H1 (cell line): ENCODE results near the gene SLC5A2. TPM values are rescaled to one million over a fixed set of nuclear protein-coding genes. Genes with fewer than 3 reads are reported as not detected.

Experiments used
- CTCF ChIA-PET: fragments of 300-600 bp; sonication (Branson Sonifier 250); formaldehyde crosslinking; loops from one replicate; lab custom pipeline; 2021; ENCODE audit not compliant: partially characterized antibody; lab: Charles Lee
- POLR2A ChIA-PET: fragments of 300-600 bp; sonication (Branson Sonifier 250); formaldehyde crosslinking; loops from one replicate; lab custom pipeline; 2021; ENCODE audit warnings: inconsistent platforms; ENCODE audit not compliant: partially characterized antibody; lab: Charles Lee
- DNase-seq, 2 experiments: peaks; one replicate each; pipeline versions ENCODE4 v3.0.0 to v3.0.0-alpha.2; 2010 to 2022; ENCODE audit warnings: low spot score in 2 of 2, low read depth in 1 of 2, mixed read lengths in 1 of 2
- FAIRE-seq: peaks from 2 replicates; lab custom pipeline; 2011; peaks lifted over from hg19 to GRCh38; lab: Jason Lieb, UNC
- H2AFZ ChIP-seq: 2 replicates; pipeline ENCODE4 v1.8.1; 2012; ENCODE audit warnings: low read length, inconsistent platforms
- H2AK5ac ChIP-seq: 2 replicates; pipeline ENCODE4 v1.6.1; 2013; ENCODE audit warnings: low read depth, low read length
- H2BK120ac ChIP-seq: replicated peaks from 2 replicates; pipeline ENCODE3; 2013; ENCODE audit warnings: low read depth, low read length, inconsistent platforms
- H2BK12ac ChIP-seq: 2 replicates; pipeline ENCODE4 v1.6.1; 2013; ENCODE audit warnings: low read depth, low read length
- H2BK15ac ChIP-seq: 2 replicates; pipeline ENCODE4 v1.6.1; 2013; ENCODE audit warnings: low read length
- H2BK20ac ChIP-seq: 2 replicates; pipeline ENCODE4 v1.6.1; 2013; ENCODE audit warnings: low read length
- H2BK5ac ChIP-seq: 2 replicates; pipeline ENCODE4 v1.6.1; 2013; ENCODE audit warnings: low read depth, low read length
- H3K14ac ChIP-seq: 2 replicates; pipeline ENCODE4 v1.6.1; 2013; ENCODE audit warnings: inconsistent platforms; ENCODE audit not compliant: insufficient read length
- H3K18ac ChIP-seq: 2 replicates; pipeline ENCODE4 v1.6.1; 2013; ENCODE audit warnings: low read length; ENCODE audit errors: extremely low read depth
- H3K23ac ChIP-seq: 2 replicates; pipeline ENCODE4 v1.6.1; 2013; ENCODE audit warnings: inconsistent platforms; ENCODE audit not compliant: insufficient read length
- H3K23me2 ChIP-seq: 2 replicates; pipeline ENCODE4 v1.6.1; 2013; ENCODE audit warnings: low read depth, low read length
- H3K27ac ChIP-seq: 2 replicates; pipeline ENCODE4 v1.6.1; 2011; ENCODE audit warnings: low read depth, low read length, inconsistent platforms
- H3K27me3 ChIP-seq, 4 experiments: replicated peaks in 1 of 4; 1 replicate in 1 of 4; 2 replicates in 3 of 4; pipeline versions ENCODE4 v1.6.1 to v1.8.1; 2011 to 2013; ENCODE audit warnings: low read length in 3 of 4, mild to moderate bottlenecking in 3 of 4, inconsistent platforms in 2 of 4, mixed read lengths in 2 of 4, moderate library complexity in 1 of 4; ENCODE audit not compliant: control insufficient read depth in 3 of 4, insufficient read depth in 3 of 4; ENCODE audit errors: extremely low read depth in 1 of 4
- H3K36me3 ChIP-seq, 4 experiments: 2 replicates each; pipeline versions ENCODE4 v1.6.1 to v1.8.1; 2011 to 2013; ENCODE audit warnings: mild to moderate bottlenecking in 4 of 4, low read length in 3 of 4, moderate library complexity in 2 of 4, control low read depth in 1 of 4, inconsistent platforms in 1 of 4; ENCODE audit not compliant: insufficient read depth in 4 of 4, control insufficient read depth in 2 of 4
- H3K4ac ChIP-seq: replicated peaks from 2 replicates; pipeline ENCODE3; 2013; ENCODE audit warnings: low read length, low read depth, mixed read lengths, inconsistent platforms; ENCODE audit not compliant: insufficient read length
- H3K4me1 ChIP-seq, 4 experiments: replicated peaks in 1 of 4; 1 replicate in 1 of 4; 2 replicates in 3 of 4; pipeline versions ENCODE4 v1.6.1 to v1.8.1; 2011 to 2013; ENCODE audit warnings: low read length in 3 of 4, inconsistent platforms in 2 of 4, mixed read lengths in 1 of 4; ENCODE audit not compliant: insufficient read depth in 4 of 4, control insufficient read depth in 3 of 4
- H3K4me2 ChIP-seq, 2 experiments: 2 replicates each; pipeline versions ENCODE4 v1.6.1 to v1.8.1; 2011 to 2013; ENCODE audit warnings: low read depth in 2 of 2, low read length in 2 of 2, control low read depth in 1 of 2, inconsistent platforms in 1 of 2, mild to moderate bottlenecking in 1 of 2; ENCODE audit not compliant: insufficient read depth in 1 of 2
- H3K4me3 ChIP-seq, 4 experiments: fragments of 200-600, 300-600 bp in 1 of 4; sonication (generic), shearing (Covaris generic), sonication (Bioruptor Twin) in 1 of 4; 2 replicates each; pipeline versions ENCODE4 v1.5.1 to v1.8.1; 2011 to 2016; ENCODE audit warnings: low read length in 4 of 4, low read depth in 3 of 4, control low read depth in 2 of 4, inconsistent platforms in 2 of 4, mild to moderate bottlenecking in 2 of 4, mixed read lengths in 1 of 4, moderate library complexity in 1 of 4; ENCODE audit not compliant: insufficient read depth in 2 of 4; ENCODE audit errors: extremely low read depth in 1 of 4
- H3K56ac ChIP-seq: replicated peaks from 2 replicates; pipeline ENCODE3; 2013; ENCODE audit warnings: low read depth, mild to moderate bottlenecking, mixed read lengths, low read length, inconsistent platforms; ENCODE audit not compliant: insufficient read length
- H3K79me1 ChIP-seq: 2 replicates; pipeline ENCODE4 v1.6.1; 2013; ENCODE audit warnings: low read depth, low read length, control low read depth
- H3K79me2 ChIP-seq, 2 experiments: 2 replicates each; pipeline versions ENCODE4 v1.6.1 to v1.8.1; 2012 to 2013; ENCODE audit warnings: low read length in 2 of 2, mild to moderate bottlenecking in 2 of 2, inconsistent platforms in 1 of 2; ENCODE audit not compliant: insufficient read depth in 2 of 2, control insufficient read depth in 1 of 2
- H3K9ac ChIP-seq, 4 experiments: replicated peaks in 1 of 4; 1 replicate in 1 of 4; 2 replicates in 3 of 4; pipeline versions ENCODE4 v1.6.1 to v1.8.1; 2011 to 2013; ENCODE audit warnings: low read depth in 3 of 4, low read length in 3 of 4, control low read depth in 2 of 4, mild to moderate bottlenecking in 2 of 4, moderate library complexity in 2 of 4, inconsistent platforms in 1 of 4; ENCODE audit errors: extremely low read depth in 1 of 4
- H3K9me3 ChIP-seq, 2 experiments: 2 replicates each; pipeline versions ENCODE4 v1.6.1 to v1.8.1; 2012 to 2013; ENCODE audit warnings: mild to moderate bottlenecking in 2 of 2, moderate library complexity in 2 of 2, control low read depth in 1 of 2, inconsistent platforms in 1 of 2, low read depth in 1 of 2, low read length in 1 of 2, mixed read lengths in 1 of 2; ENCODE audit not compliant: insufficient read depth in 2 of 2
- H4K20me1 ChIP-seq, 2 experiments: replicated peaks in 1 of 2; 2 replicates each; pipeline versions ENCODE3 to v1.8.1; 2011 to 2013; ENCODE audit warnings: inconsistent platforms in 2 of 2, low read length in 2 of 2, mild to moderate bottlenecking in 1 of 2; ENCODE audit not compliant: insufficient read depth in 2 of 2, control insufficient read depth in 1 of 2
- H4K5ac ChIP-seq: 2 replicates; pipeline ENCODE4 v1.6.1; 2013; ENCODE audit warnings: low read length, low read depth, mixed read lengths, inconsistent platforms; ENCODE audit not compliant: insufficient read length
- H4K8ac ChIP-seq: 2 replicates; pipeline ENCODE4 v1.8.0; 2013; ENCODE audit warnings: mild to moderate bottlenecking, moderate library complexity, low read length, inconsistent platforms; ENCODE audit not compliant: insufficient read depth; ENCODE audit errors: extremely low read depth
- H4K91ac ChIP-seq: replicated peaks from 2 replicates; pipeline ENCODE3; 2013; ENCODE audit warnings: low read length, mixed read lengths, inconsistent platforms; ENCODE audit not compliant: insufficient read length
- CBX8 ChIP-seq: fragments of 300-800, 300-1000 bp; sonication (generic); IDR thresholded peaks from 2 replicates; pipeline ENCODE4 v1.7.1; 2016; ENCODE audit warnings: low read depth, low read length, borderline replicate concordance
- KDM5A ChIP-seq: fragments of 200-600 bp; IDR thresholded peaks from 2 replicates; pipeline ENCODE4 v1.7.1; 2012; ENCODE audit warnings: mild to moderate bottlenecking, low read length, inconsistent platforms, mixed read lengths
- RFX5 ChIP-seq: IDR thresholded peaks from 2 replicates; pipeline ENCODE4 v1.6.1; 2011; ENCODE audit warnings: low read depth, low read length, improper control_type of control experiment, borderline replicate concordance
- RNF2 ChIP-seq: fragments of 200-900, 300-1000 bp; sonication (generic); IDR thresholded peaks from 2 replicates; pipeline ENCODE4 v1.7.1; 2016; ENCODE audit warnings: borderline replicate concordance, low read depth, mild to moderate bottlenecking, antibody characterized with exemption, low read length; ENCODE audit not compliant: poor library complexity, severe bottlenecking; ENCODE audit errors: missing control alignments
- SAP30 ChIP-seq: fragments of 300-600 bp; sonication (generic); IDR thresholded peaks from 2 replicates; pipeline ENCODE4 v1.7.1; 2012; ENCODE audit warnings: low read length, moderate library complexity, mild to moderate bottlenecking, inconsistent platforms; ENCODE audit not compliant: insufficient read depth, insufficient replicate concordance
- SIN3A ChIP-seq, 2 experiments: IDR thresholded peaks in 1 of 2; conservative IDR thresholded peaks in 1 of 2; 2 replicates each; pipeline ENCODE4 v1.6.1; 2011 to 2012; ENCODE audit warnings: low read length in 2 of 2, improper control_type of control experiment in 1 of 2, low read depth in 1 of 2, mild to moderate bottlenecking in 1 of 2
- SIRT6 ChIP-seq: IDR thresholded peaks from one replicate; pipeline ENCODE4 v1.7.1; 2012; ENCODE audit warnings: low read length, inconsistent platforms
- YY1 ChIP-seq: IDR thresholded peaks from 2 replicates; pipeline ENCODE4 v1.6.1; 2011; ENCODE audit warnings: low read depth, mild to moderate bottlenecking, low read length
- polyA plus RNA-seq, 7 experiments: library from polyadenylated mRNA; depleted of rRNA in 3 of 7; stranded (reverse) in 5 of 7; unstranded in 2 of 7; fragments of >200 nt in 5 of 7; fragments of 200-250 nt in 2 of 7; gene quantifications; 1 replicate in 5 of 7; 2 replicates in 1 of 7; 4 replicates in 1 of 7; pipeline versions ENCODE4 v1.2.1 to v1.2.3, GENCODE V29; 2011 to 2013; ENCODE audit warnings: missing spikeins in 2 of 7, mixed read lengths in 2 of 7
- total RNA-seq: library from RNA; stranded (reverse); fragmentation: NEBNext Ultra II Directional; extraction: Animal tissue kit (Norgen Biotek cat#: 25700); gene quantifications from 2 replicates; pipeline ENCODE4 v1.2.1, GENCODE V29; 2021
- TF ChIP-seq, protein P1 (sequence below), 3 experiments: IDR thresholded peaks; 1 replicate in 2 of 3; 2 replicates in 1 of 3; pipeline versions ENCODE4 v1.5.1 to v1.6.1; 2011; ENCODE audit warnings: low read length in 3 of 3, mild to moderate bottlenecking in 3 of 3, inconsistent platforms in 2 of 3, low read depth in 1 of 3, moderate library complexity in 1 of 3; ENCODE audit not compliant: insufficient read depth in 1 of 3; ENCODE audit errors: control extremely low read depth in 1 of 3

SLC5A2 gene
- total and polyA plus RNA-seq, 2 of the 8 experiments (the other 6 are each of a cell fraction or from before 2014, with no cell fraction given): 0.56 to 4.4 TPM

DNA sequence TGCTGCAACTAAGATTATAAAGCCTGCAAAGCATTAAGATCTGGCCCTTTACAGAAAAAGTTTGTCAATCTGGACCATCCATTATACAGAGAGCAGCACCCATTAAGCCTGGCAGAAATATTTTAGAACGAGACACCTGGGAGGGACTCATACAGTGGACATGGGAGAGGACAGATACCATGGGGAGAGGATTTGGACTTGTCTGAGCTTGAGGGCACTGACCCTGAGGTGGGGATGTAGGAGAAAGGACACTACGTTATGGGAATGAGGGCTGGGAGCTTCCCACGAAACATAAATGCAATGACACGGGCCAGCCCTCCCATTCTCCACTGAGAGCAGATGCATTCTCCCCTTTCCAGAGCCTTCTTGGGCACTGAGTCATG lies 19.0 kb downstream of the SLC5A2 start (continued):
- no peak for TF ChIP-seq YY1

DNA sequence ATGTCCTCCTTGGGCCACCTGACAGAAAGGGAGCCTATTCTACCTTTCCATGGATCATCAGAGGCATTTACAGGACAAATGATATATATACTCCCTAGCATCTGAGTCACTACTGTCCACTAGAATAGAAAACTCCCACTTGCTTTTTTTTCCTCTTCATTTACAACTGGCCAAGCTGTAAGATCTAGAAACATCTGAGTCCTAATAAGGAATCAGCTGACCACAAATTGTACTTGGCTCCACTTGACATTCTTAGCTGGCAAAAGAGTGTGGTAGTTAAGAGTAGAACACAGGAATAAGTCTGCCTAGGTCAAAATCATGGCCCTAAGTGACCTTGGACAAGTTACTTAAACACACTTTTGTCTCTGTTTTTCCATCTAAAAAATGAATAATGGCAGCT lies 20.1 kb downstream of the SLC5A2 start:
- Histone ChIP-seq H3K4me2 (no peak overlapping the region), H3K23me2 (peaks cover 4% of the 10 kb centered on the region; the same call in 1 of the 2 replicates), H4K8ac (no peak overlapping the region), H3K23ac (no peak overlapping the region), H3K4ac (no peak overlapping the region), H2AFZ (no peak overlapping the region), H4K91ac (no peak overlapping the region), H3K27ac (no peak overlapping the region), H3K9me3 (no peaks in the 10 kb centered on the region), H2BK20ac (no peak overlapping the region), H3K79me2 (peaks cover 0 to 6% of the 10 kb centered on the region in 2 experiments; a peak in 1 of 4 replicates), H3K79me1 (0 out of 2 replicates have a peak, but pooled peaks cover 2% of the 10 kb centered on the region), H4K20me1 (no peaks in the 10 kb centered on the region), H3K27me3 (no peaks in the 10 kb centered on the region), H2BK12ac (no peak overlapping the region), H2AK5ac (no peak overlapping the region), H2BK15ac (no peak overlapping the region), H3K36me3 (peaks cover 0 to 3% (median under 1%) of the 10 kb centered on the region in 4 experiments; a peak in 1 of 8 replicates), H3K18ac (no peak overlapping the region), H2BK120ac (no peak overlapping the region), H3K14ac (no peak overlapping the region), H3K56ac (no peak overlapping the region), H3K4me1 (peaks cover 2 to 10% (median 7%) of the 10 kb centered on the region in 4 experiments), H3K4me3 (no peak overlapping the region), H2BK5ac (no peak overlapping the region), H3K9ac (no peak overlapping the region), H4K5ac (no peak overlapping the region)
- CTCF ChIA-PET: interaction anchor here (0.6 to 1.6 kb wide), 7 partner anchors 8 to 208 kb away, joined by 3 to 7 read pairs (median 3); no protein-coding TSS in a partner anchor
- POLR2A ChIA-PET: interaction anchor here (1.1 to 10.6 kb wide), 2 partner anchors 15 to 26 kb away, joined by 3 to 69 read pairs; no protein-coding TSS in a partner anchor
- FAIRE-seq (no peak), DNase-seq (no peak)
- TF ChIP-seq, protein P1, sequence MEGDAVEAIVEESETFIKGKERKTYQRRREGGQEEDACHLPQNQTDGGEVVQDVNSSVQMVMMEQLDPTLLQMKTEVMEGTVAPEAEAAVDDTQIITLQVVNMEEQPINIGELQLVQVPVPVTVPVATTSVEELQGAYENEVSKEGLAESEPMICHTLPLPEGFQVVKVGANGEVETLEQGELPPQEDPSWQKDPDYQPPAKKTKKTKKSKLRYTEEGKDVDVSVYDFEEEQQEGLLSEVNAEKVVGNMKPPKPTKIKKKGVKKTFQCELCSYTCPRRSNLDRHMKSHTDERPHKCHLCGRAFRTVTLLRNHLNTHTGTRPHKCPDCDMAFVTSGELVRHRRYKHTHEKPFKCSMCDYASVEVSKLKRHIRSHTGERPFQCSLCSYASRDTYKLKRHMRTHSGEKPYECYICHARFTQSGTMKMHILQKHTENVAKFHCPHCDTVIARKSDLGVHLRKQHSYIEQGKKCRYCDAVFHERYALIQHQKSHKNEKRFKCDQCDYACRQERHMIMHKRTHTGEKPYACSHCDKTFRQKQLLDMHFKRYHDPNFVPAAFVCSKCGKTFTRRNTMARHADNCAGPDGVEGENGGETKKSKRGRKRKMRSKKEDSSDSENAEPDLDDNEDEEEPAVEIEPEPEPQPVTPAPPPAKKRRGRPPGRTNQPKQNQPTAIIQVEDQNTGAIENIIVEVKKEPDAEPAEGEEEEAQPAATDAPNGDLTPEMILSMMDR (IDR thresholded peaks at IDR 0.05; ENCODE audit: control extremely low read depth in 1 of 3, insufficient read depth in 1 of 3, low read depth in 1 of 3, low read length in 3 of 3): no peak
- no peak for TF ChIP-seq RNF2
- TF ChIP-seq RFX5: no peak
- TF ChIP-seq KDM5A: no peak
- no peak for TF ChIP-seq SIN3A (conservative IDR thresholded peaks at IDR 0.05 in 1 of 2, IDR thresholded peaks at IDR 0.05 in 1 of 2; ENCODE audit: low read depth in 1 of 2, low read length in 2 of 2)
- no peak for TF ChIP-seq SIRT6
- no peak for TF ChIP-seq CBX8
- TF ChIP-seq SAP30: no peak
